BLaER1 treated with 17β-estradiol and CSF1 and Interleukin-3, amounts not matched to agents 10 nM and 100 nM (cell line): Measurements from ENCODE around the gene SLC7A8.
"Not testable (repeated sequence)": the region's sequence is repeated elsewhere in the genome, so short reads cannot be mapped to it uniquely, and the experiment has no call there.

ENCODE experiments used
- H3K27ac ChIP-seq, 11 experiments: shearing (Covaris generic); formaldehyde crosslinking; 2 replicates each; pipeline ENCODE4 v1.8.1; 2022
- H3K27me3 ChIP-seq, 11 experiments: shearing (Covaris generic); formaldehyde crosslinking; 2 replicates each; pipeline ENCODE4 v1.8.1; 2022
- H3K36me3 ChIP-seq, 11 experiments: shearing (Covaris generic); formaldehyde crosslinking; 2 replicates each; pipeline ENCODE4 v1.8.1; 2022
- H3K4me1 ChIP-seq, 10 experiments: shearing (Covaris generic); formaldehyde crosslinking; 2 replicates each; pipeline ENCODE4 v1.8.1; 2022
- H3K4me2 ChIP-seq, 11 experiments: shearing (Covaris generic); formaldehyde crosslinking; 2 replicates each; pipeline ENCODE4 v1.8.1; 2022
- H3K4me3 ChIP-seq, 10 experiments: shearing (Covaris generic); formaldehyde crosslinking; 2 replicates each; pipeline ENCODE4 v1.8.1; 2022
- H3K9ac ChIP-seq, 11 experiments: shearing (Covaris generic); formaldehyde crosslinking; 2 replicates each; pipeline ENCODE4 v1.8.1; 2022
- H3K9me3 ChIP-seq, 11 experiments: shearing (Covaris generic); formaldehyde crosslinking; replicated peaks in 1 of 11; 2 replicates each; pipeline ENCODE4 v1.8.1; 2022
- H4K20me1 ChIP-seq, 11 experiments: shearing (Covaris generic); formaldehyde crosslinking; 2 replicates each; pipeline ENCODE4 v1.8.1; 2022
- Cebpa-rat ChIP-seq, 11 experiments: shearing (Covaris generic); IDR thresholded peaks; 2 replicates each; pipeline ENCODE4 v1.8.1; 2022

SLC7A8 gene

GRCh38 chr14:23183479-23183878 lies at the start of gene SLC7A8:
Gene SLC7A8 (minus strand): TSS chr14:23183660. CDS start chr14:23182914, 746 bp downstream.
- no peak for TF ChIP-seq Cebpa-rat (IDR thresholded peaks at IDR 0.05)
- peaks cover 23 to 36% (median 33%) of the 10 kb centered on the region in 11 experiments for H3K27me3 ChIP-seq
- H3K27ac ChIP-seq, result no peak within 1 kb of the TSS
- peak within 1 kb of the TSS in 6 of 11 experiments; percentile 8 to 82 (median 40); a peak in 9 of 22 replicates for H3K4me2 ChIP-seq
- no peaks in the 10 kb centered on the region for H3K36me3 ChIP-seq
- peak within 1 kb of the TSS in 3 of 10 experiments; percentile 5 to 23 (median 8); a peak in 2 of 20 replicates for H3K4me3 ChIP-seq
- no peaks in the 10 kb centered on the region for H4K20me1 ChIP-seq
- peaks cover 0 to 9% (median 0%) of the 10 kb centered on the region in 11 experiments; a peak in 4 of 22 replicates for H3K9me3 ChIP-seq
- H3K9ac ChIP-seq, result no peak within 1 kb of the TSS
- peaks cover 0 to 86% (median 10%) of the 10 kb centered on the region in 10 experiments; a peak in 11 of 20 replicates for H3K4me1 ChIP-seq

GRCh38 chr14:23232241-23232808 lies 48.9 kb upstream of the SLC7A8 start:
- H4K20me1 ChIP-seq, H3K9ac ChIP-seq, H3K27ac ChIP-seq, H3K4me3 ChIP-seq, H3K36me3 ChIP-seq, H3K27me3 ChIP-seq, H3K4me2 ChIP-seq: not testable (repeated sequence)
- Histone ChIP-seq H3K9me3 (peaks cover 10 to 24% (median 17%) of the 10 kb centered on the region in 11 experiments; a peak in 21 of 22 replicates), H3K4me1 (peaks cover 0 to 17% (median 1%) of the 10 kb centered on the region in 10 experiments; a peak in 9 of 20 replicates)

GRCh38 chr14:23228812-23229211 lies 45.4 kb upstream of the SLC7A8 start:
- H3K36me3 ChIP-seq, result no peaks in the 10 kb centered on the region
- peaks cover 0 to 17% (median 0%) of the 10 kb centered on the region in 10 experiments; a peak in 7 of 20 replicates for H3K4me1 ChIP-seq
- H3K4me3 ChIP-seq, result no peak overlapping the region
- no peak overlapping the region for H3K9ac ChIP-seq
- H3K27ac ChIP-seq, result no peak overlapping the region
- H3K4me2 ChIP-seq, result peak overlapping the region in 3 of 11 experiments; percentile 2 to 18 (median 18); a peak in 2 of 22 replicates
- no peaks in the 10 kb centered on the region for H4K20me1 ChIP-seq
- TF ChIP-seq Cebpa-rat (IDR thresholded peaks at IDR 0.05), result no peak
- no peaks in the 10 kb centered on the region for H3K27me3 ChIP-seq
- H3K9me3 ChIP-seq, result peaks cover 23 to 39% (median 28%) of the 10 kb centered on the region in 11 experiments

- no peaks in the 10 kb centered on the region for H3K36me3 ChIP-seq
- no peaks in the 10 kb centered on the region for H4K20me1 ChIP-seq
- no peak for TF ChIP-seq Cebpa-rat (IDR thresholded peaks at IDR 0.05)
- H3K27ac ChIP-seq, result no peak overlapping the region
- no peak overlapping the region for H3K9ac ChIP-seq
- H3K27me3 ChIP-seq, result no peaks in the 10 kb centered on the region
- H3K4me3 ChIP-seq, result no peak overlapping the region
- no peak overlapping the region for H3K4me2 ChIP-seq
- H3K4me1 ChIP-seq, result peaks cover 0 to 17% (median 0%) of the 10 kb centered on the region in 10 experiments; a peak in 7 of 20 replicates
- peaks cover 23 to 39% (median 28%) of the 10 kb centered on the region in 11 experiments for H3K9me3 ChIP-seq
Measured at GRCh38 chr14:23227566-23227965, 44.1 kb upstream of the SLC7A8 start.

GRCh38 chr14:23224958-23225357 lies 41.5 kb upstream of the SLC7A8 start:
- not testable (repeated sequence) for H4K20me1 ChIP-seq, H3K9ac ChIP-seq, H3K27me3 ChIP-seq, H3K4me3 ChIP-seq, H3K4me2 ChIP-seq, H3K27ac ChIP-seq, H3K36me3 ChIP-seq
- Histone ChIP-seq H3K4me1 (peaks cover 0 to 17% (median 0%) of the 10 kb centered on the region in 10 experiments; a peak in 7 of 20 replicates), H3K9me3 (peaks cover 8 to 17% (median 13%) of the 10 kb centered on the region in 11 experiments; a peak in 21 of 22 replicates)

- H3K9me3 ChIP-seq, result peaks cover 13 to 19% (median 15%) of the 10 kb centered on the region in 11 experiments
- H4K20me1 ChIP-seq, result no peaks in the 10 kb centered on the region
Measured at GRCh38 chr14:23219075-23219474, 35.6 kb upstream of the SLC7A8 start.

GRCh38 chr14:23217032-23218020 lies 33.9 kb upstream of the SLC7A8 start:
- peaks cover 13 to 19% (median 15%) of the 10 kb centered on the region in 11 experiments for H3K9me3 ChIP-seq
- H4K20me1 ChIP-seq, result no peaks in the 10 kb centered on the region
- no peak overlapping the region for H3K27ac ChIP-seq
- no peaks in the 10 kb centered on the region for H3K27me3 ChIP-seq
- H3K9ac ChIP-seq, result no peak overlapping the region
- TF ChIP-seq Cebpa-rat (IDR thresholded peaks at IDR 0.05), result no peak
- 0 out of 22 replicates have a peak, but pooled peaks cover 0 to 3% (median 0%) of the 10 kb centered on the region in 11 experiments for H3K36me3 ChIP-seq
- no peak overlapping the region for H3K4me2 ChIP-seq
- H3K4me3 ChIP-seq, result no peak overlapping the region
- no peaks in the 10 kb centered on the region for H3K4me1 ChIP-seq

More at GRCh38 chr14:23219075-23219474, 35.6 kb upstream of the SLC7A8 start:
- TF ChIP-seq Cebpa-rat (IDR thresholded peaks at IDR 0.05), result no peak
- no peaks in the 10 kb centered on the region for H3K27me3 ChIP-seq
- no peak overlapping the region for H3K9ac ChIP-seq
- H3K4me1 ChIP-seq, result no peaks in the 10 kb centered on the region
- no peak overlapping the region for H3K27ac ChIP-seq
- H3K4me3 ChIP-seq, result no peak overlapping the region
- H3K4me2 ChIP-seq, result no peak overlapping the region
- 0 out of 22 replicates have a peak, but pooled peaks cover 0 to 3% (median 0%) of the 10 kb centered on the region in 11 experiments for H3K36me3 ChIP-seq

GRCh38 chr14:23215421-23215820 lies 32.0 kb upstream of the SLC7A8 start:
- Histone ChIP-seq H3K9me3 (peaks cover 13 to 19% (median 15%) of the 10 kb centered on the region in 11 experiments), H3K9ac (no peak overlapping the region), H4K20me1 (no peaks in the 10 kb centered on the region), H3K27ac (no peak overlapping the region), H3K4me1 (no peaks in the 10 kb centered on the region), H3K36me3 (0 out of 22 replicates have a peak, but pooled peaks cover 0 to 3% (median 0%) of the 10 kb centered on the region in 11 experiments), H3K4me2 (no peak overlapping the region), H3K27me3 (no peaks in the 10 kb centered on the region), H3K4me3 (no peak overlapping the region)
- TF ChIP-seq Cebpa-rat (IDR thresholded peaks at IDR 0.05), result no peak
